WTC11 (cell line): ENCODE data around the gene ZNF672. TPM values are rescaled to one million over a fixed set of nuclear protein-coding genes. Genes with fewer than 3 reads are reported as not detected.
"Not testable (repeated sequence)": the region's sequence is repeated elsewhere in the genome, so short reads cannot be mapped to it uniquely, and the experiment has no call there.

Source experiments
- ATAC-seq: fragments of 200-7000 bp; cut with Tn5 transposase; 2 replicates; pipeline ENCODE4 v1.10.0; 2021; ENCODE audit warnings: mild to moderate bottlenecking, moderate library complexity
- CTCF ChIA-PET: fragments of 300-600 bp; sonication (Branson Sonifier 250); formaldehyde crosslinking; loops from one replicate; lab custom pipeline; 2021; ENCODE audit warnings: antibody characterized with exemption; lab: Charles Lee
- POLR2A ChIA-PET: fragments of 350-600 bp; sonication (Branson Sonifier 250); formaldehyde crosslinking; loops from one replicate; lab custom pipeline; 2021; ENCODE audit warnings: antibody characterized with exemption; lab: Charles Lee
- DNase-seq: peaks from one replicate; pipeline ENCODE4 v3.0.0; 2021; ENCODE audit warnings: low spot score
- H3K27ac Mint-ChIP-seq: 2 replicates; pipeline ENCODE4 v1.8.0; 2021; ENCODE audit warnings: mixed read lengths
- H3K27me3 Mint-ChIP-seq: 2 replicates; pipeline ENCODE4 v1.8.0; 2021; ENCODE audit warnings: low read depth, mild to moderate bottlenecking, moderate library complexity, mixed read lengths
- H3K36me3 Mint-ChIP-seq: 2 replicates; pipeline ENCODE4 v1.8.0; 2021; ENCODE audit warnings: mixed read lengths
- H3K4me1 Mint-ChIP-seq: 2 replicates; pipeline ENCODE4 v1.8.0; 2022; ENCODE audit warnings: mixed read lengths
- H3K4me3 Mint-ChIP-seq: 2 replicates; pipeline ENCODE4 v1.8.0; 2021; ENCODE audit warnings: mild to moderate bottlenecking, moderate library complexity, mixed read lengths
- H3K9me3 Mint-ChIP-seq: 2 replicates; pipeline ENCODE4 v1.8.0; 2021; ENCODE audit warnings: mixed read lengths
- ATF1 ChIP-seq: sonication (generic); formaldehyde crosslinking; IDR thresholded peaks from 2 replicates; pipeline ENCODE4 v1.8.1; 2023; ENCODE audit warnings: mild to moderate bottlenecking, moderate library complexity, missing genetic modification reagents
- CREB1 ChIP-seq: sonication (generic); formaldehyde crosslinking; IDR thresholded peaks from 2 replicates; pipeline ENCODE4 v1.8.0; 2023; ENCODE audit warnings: mild to moderate bottlenecking, missing genetic modification reagents
- CREM ChIP-seq: sonication (generic); formaldehyde crosslinking; IDR thresholded peaks from 2 replicates; pipeline ENCODE4 v1.8.1; 2022; ENCODE audit warnings: mild to moderate bottlenecking, missing genetic modification reagents, moderate library complexity
- GABPB1 ChIP-seq: sonication (generic); formaldehyde crosslinking; IDR thresholded peaks from 2 replicates; pipeline ENCODE4 v1.8.1; 2023; ENCODE audit warnings: mild to moderate bottlenecking, missing genetic modification reagents
- GTF2I ChIP-seq: fragments of 250-450 bp; sonication (Bioruptor Pico); conservative IDR thresholded peaks from 2 replicates; pipeline ENCODE4 v1.4.0; 2021; ENCODE audit warnings: mild to moderate bottlenecking
- JAZF1 ChIP-seq: fragments of 250-450 bp; sonication (Bioruptor Pico); IDR thresholded peaks from 2 replicates; pipeline ENCODE4 v1.9.0; 2021; ENCODE audit warnings: moderate library complexity, mild to moderate bottlenecking, inconsistent platforms
- JUN ChIP-seq: sonication (generic); formaldehyde crosslinking; IDR thresholded peaks from 2 replicates; pipeline ENCODE4 v1.8.0; 2023; ENCODE audit warnings: mild to moderate bottlenecking, missing genetic modification reagents
- NR1H2 ChIP-seq: sonication (generic); formaldehyde crosslinking; IDR thresholded peaks from 2 replicates; pipeline ENCODE4 v1.9.0; 2021; ENCODE audit warnings: mild to moderate bottlenecking, moderate library complexity, missing genetic modification reagents
- NR2C2 ChIP-seq: sonication (generic); formaldehyde crosslinking; IDR thresholded peaks from 2 replicates; pipeline ENCODE4 v1.8.0; 2022; ENCODE audit warnings: mild to moderate bottlenecking, missing genetic modification reagents
- SMAD4 ChIP-seq: sonication (generic); formaldehyde crosslinking; IDR thresholded peaks from 2 replicates; pipeline ENCODE4 v1.8.0; 2022; ENCODE audit warnings: mild to moderate bottlenecking, missing genetic modification reagents
- SOX15 ChIP-seq: fragments of 250-450 bp; sonication (Bioruptor Pico); IDR thresholded peaks from 2 replicates; pipeline ENCODE4 v1.9.0; 2021; ENCODE audit warnings: mild to moderate bottlenecking
- SP1 ChIP-seq: sonication (generic); formaldehyde crosslinking; conservative IDR thresholded peaks from 2 replicates; pipeline ENCODE4 v1.8.1; 2022; ENCODE audit warnings: missing genetic modification reagents
- TCF7 ChIP-seq: sonication (generic); formaldehyde crosslinking; IDR thresholded peaks from 2 replicates; pipeline ENCODE4 v1.8.0; 2022; ENCODE audit warnings: mild to moderate bottlenecking, low read depth, missing genetic modification reagents, moderate library complexity
- total RNA-seq: library from RNA; stranded (reverse); gene quantifications from 3 replicates; pipeline ENCODE4 v1.2.3, GENCODE V29; 2021
- TF ChIP-seq, protein P1 (sequence below): sonication (generic); formaldehyde crosslinking; IDR thresholded peaks from 2 replicates; pipeline ENCODE4 v1.8.0; 2022; ENCODE audit warnings: missing genetic modification reagents
- TF ChIP-seq, protein P2 (sequence below): sonication (generic); formaldehyde crosslinking; IDR thresholded peaks from 2 replicates; pipeline ENCODE4 v1.8.0; 2022; ENCODE audit warnings: mild to moderate bottlenecking, missing genetic modification reagents
- TF ChIP-seq, protein P3 (sequence below): fragments of 200-600 bp; IDR thresholded peaks from 2 replicates; pipeline ENCODE4 v1.8.0; 2022; ENCODE audit warnings: antibody characterized with exemption
- TF ChIP-seq, protein P4 (sequence below): fragments of 250-450 bp; sonication (Bioruptor Pico); IDR thresholded peaks from 2 replicates; pipeline ENCODE4 v2.1.2; 2022; ENCODE audit warnings: mild to moderate bottlenecking, moderate library complexity
- TF ChIP-seq, protein P5 (sequence below): sonication (generic); formaldehyde crosslinking; IDR thresholded peaks from 2 replicates; pipeline ENCODE4 v1.8.0; 2023; ENCODE audit warnings: missing genetic modification reagents
- TF ChIP-seq, protein P6 (sequence below): sonication (generic); formaldehyde crosslinking; IDR thresholded peaks from 2 replicates; pipeline ENCODE4 v1.8.1; 2023; ENCODE audit warnings: mild to moderate bottlenecking, moderate library complexity, missing genetic modification reagents

Gene ZNF672
- total RNA-seq, 1 experiment from 2014 or later, result 37.9 TPM

DNA sequence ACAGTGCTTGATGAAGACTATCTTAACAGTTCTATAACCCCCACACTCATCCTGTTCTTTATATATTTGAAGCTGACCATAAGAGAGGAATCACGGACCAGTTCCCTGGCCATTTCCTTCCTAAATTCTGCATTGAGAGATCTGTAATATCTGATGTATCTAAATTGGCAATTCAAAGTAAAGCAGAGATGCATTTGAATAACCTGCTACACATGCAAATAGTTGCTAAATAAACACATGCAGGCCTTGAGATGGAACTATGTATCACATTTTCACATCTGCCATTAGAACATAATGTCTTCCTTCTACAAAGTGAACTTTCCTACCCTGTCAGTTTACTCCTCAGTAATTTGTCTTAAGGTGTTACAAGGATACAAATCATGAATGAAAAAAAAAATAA lies 47.6 kb downstream of the ZNF672 start (continued):
- TF ChIP-seq, protein P1, sequence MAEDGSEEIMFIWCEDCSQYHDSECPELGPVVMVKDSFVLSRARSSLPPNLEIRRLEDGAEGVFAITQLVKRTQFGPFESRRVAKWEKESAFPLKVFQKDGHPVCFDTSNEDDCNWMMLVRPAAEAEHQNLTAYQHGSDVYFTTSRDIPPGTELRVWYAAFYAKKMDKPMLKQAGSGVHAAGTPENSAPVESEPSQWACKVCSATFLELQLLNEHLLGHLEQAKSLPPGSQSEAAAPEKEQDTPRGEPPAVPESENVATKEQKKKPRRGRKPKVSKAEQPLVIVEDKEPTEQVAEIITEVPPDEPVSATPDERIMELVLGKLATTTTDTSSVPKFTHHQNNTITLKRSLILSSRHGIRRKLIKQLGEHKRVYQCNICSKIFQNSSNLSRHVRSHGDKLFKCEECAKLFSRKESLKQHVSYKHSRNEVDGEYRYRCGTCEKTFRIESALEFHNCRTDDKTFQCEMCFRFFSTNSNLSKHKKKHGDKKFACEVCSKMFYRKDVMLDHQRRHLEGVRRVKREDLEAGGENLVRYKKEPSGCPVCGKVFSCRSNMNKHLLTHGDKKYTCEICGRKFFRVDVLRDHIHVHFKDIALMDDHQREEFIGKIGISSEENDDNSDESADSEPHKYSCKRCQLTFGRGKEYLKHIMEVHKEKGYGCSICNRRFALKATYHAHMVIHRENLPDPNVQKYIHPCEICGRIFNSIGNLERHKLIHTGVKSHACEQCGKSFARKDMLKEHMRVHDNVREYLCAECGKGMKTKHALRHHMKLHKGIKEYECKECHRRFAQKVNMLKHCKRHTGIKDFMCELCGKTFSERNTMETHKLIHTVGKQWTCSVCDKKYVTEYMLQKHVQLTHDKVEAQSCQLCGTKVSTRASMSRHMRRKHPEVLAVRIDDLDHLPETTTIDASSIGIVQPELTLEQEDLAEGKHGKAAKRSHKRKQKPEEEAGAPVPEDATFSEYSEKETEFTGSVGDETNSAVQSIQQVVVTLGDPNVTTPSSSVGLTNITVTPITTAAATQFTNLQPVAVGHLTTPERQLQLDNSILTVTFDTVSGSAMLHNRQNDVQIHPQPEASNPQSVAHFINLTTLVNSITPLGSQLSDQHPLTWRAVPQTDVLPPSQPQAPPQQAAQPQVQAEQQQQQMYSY (CRISPR knock-in tag), result no peak
- no peak for TF ChIP-seq ATF1 (CRISPR knock-in tag)
- TF ChIP-seq SOX15 (CRISPR knock-in tag), result no peak
- TF ChIP-seq CREM (CRISPR knock-in tag), result no peak
- no peak for TF ChIP-seq SMAD4 (CRISPR knock-in tag)
- TF ChIP-seq, protein P2, sequence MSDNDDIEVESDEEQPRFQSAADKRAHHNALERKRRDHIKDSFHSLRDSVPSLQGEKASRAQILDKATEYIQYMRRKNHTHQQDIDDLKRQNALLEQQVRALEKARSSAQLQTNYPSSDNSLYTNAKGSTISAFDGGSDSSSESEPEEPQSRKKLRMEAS (CRISPR knock-in tag), result no peak
- TF ChIP-seq, all 79 proteins: peak for 0

DNA sequence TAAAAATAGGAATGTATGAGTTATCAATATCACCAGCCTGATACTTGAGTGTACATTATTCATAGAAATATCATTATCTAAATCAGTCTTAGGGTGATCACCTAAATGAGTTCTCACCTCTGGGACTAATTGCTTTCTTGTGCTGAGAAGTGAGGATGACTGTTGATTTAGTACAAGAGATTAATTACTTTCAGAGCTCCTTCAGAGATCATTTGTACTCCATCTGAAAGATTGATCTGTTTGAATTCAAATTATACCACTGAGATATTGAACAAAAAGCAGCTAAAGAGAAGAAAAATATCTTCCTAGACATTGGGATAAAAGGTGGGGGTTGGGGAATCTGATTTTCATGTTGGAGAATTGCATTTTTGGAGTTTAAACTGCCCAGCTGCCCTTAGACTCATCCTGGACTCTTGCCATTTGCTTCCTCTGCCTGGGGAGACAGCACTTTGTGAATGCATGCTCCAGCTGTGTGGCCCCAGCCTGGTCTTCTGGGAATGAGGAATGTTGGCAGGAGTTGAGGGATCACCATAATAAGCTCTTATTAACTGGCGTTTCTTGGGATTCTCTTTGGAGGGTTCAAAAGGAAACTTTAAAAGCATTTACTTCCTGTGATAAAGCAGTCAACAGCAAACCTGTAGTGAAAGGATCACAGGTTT lies 48.3 kb downstream of the ZNF672 start:
- H3K27ac Mint-ChIP-seq, result peak overlapping the region; percentile 55; the same call in 1 of the 2 replicates

DNA sequence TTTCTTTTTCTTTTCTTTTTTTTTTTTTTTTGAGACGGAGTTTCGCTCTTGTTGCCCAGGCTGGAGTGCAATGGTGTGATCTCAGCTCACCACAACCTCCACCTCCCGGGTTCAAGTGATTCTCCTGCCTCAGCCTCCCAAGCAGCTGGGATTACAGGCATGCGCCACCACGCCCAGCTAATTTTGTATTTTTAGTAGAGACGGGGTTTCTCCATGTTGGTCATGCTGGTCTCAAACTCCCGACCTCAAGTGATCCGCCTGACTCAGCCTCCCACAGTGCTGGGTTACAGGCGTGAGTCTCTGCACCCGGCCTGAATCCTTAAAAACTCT lies 51.9 kb downstream of the ZNF672 start:
- H3K36me3 Mint-ChIP-seq, H3K9me3 Mint-ChIP-seq: not testable (repeated sequence)
- CTCF ChIA-PET, result interaction anchor here (1.1 kb wide), 1 partner anchor 52 kb away, joined by 3 read pairs; the partner anchor contains the start of gene ZNF672

More for the DNA sequence above, 48.3 kb downstream of the ZNF672 start:
- no peak for DNase-seq
- H3K36me3 Mint-ChIP-seq, result no peaks in the 10 kb centered on the region
- no peak overlapping the region for H3K4me3 Mint-ChIP-seq
- H3K27me3 Mint-ChIP-seq, result no peaks in the 10 kb centered on the region
- CTCF ChIA-PET, result interaction anchor here (0.9 to 1.6 kb wide), 6 partner anchors 10 to 74 kb away, joined by 3 to 6 read pairs (median 4); partner anchors contain the start of gene PGBD2
- H3K9me3 Mint-ChIP-seq, result no peaks in the 10 kb centered on the region
- ATAC-seq, result peak; percentile 83
- peaks cover 30% of the 10 kb centered on the region for H3K4me1 Mint-ChIP-seq
- no peak for TF ChIP-seq GABPB1 (CRISPR knock-in tag)
- TF ChIP-seq, all 79 proteins: peak for 0
- POLR2A ChIA-PET, result no interaction called here

DNA sequence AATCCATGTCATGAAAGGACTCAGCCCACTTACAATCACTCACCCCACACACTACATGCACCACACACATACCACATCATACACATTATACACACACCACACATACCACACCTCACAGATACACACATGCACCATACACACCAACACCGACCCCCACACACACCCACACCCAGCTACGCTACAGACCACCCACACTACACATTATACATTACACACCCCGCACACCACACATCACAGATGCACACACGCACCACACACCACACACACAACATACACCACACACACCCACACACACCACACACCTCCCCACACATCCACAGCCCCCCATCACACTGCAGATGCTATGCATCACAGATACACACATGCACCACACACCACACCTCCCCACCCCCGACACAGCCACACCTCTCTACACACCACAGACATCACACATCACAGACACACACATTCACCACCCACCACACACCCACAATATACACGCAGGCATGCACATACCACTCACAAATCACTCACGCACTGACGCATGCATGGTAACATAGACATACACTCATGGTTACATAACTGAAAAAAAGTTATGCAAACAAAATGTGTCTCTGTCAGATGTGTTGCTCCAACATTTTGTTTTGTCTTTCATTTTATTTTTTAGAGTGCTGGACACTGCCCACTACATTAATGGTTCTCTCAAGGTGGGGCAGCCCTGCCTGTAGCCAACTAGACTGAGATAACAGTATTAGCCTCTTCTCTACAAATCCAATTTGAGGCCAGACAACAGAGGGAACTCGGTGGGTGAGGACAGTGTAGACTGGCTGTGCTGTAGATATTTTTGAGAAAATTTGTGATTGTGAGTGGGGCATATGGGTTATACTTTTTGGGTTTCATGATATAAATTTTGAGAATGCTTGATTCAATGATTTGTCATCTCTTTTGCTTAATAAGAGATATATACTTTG lies 52.8 kb downstream of the ZNF672 start:
- Mint-ChIP-seq H3K4me1 (peaks cover 17% of the 10 kb centered on the region), H3K27ac (no peak overlapping the region), H3K36me3 (no peaks in the 10 kb centered on the region), H3K4me3 (no peak overlapping the region), H3K27me3 (peaks cover 9% of the 10 kb centered on the region), H3K9me3 (no peaks in the 10 kb centered on the region)
- ATAC-seq (no peak), DNase-seq (no peak)
- ChIA-PET POLR2A (no interaction called here), CTCF (interaction anchor here (1.1 kb wide), 1 partner anchor 53 kb away, joined by 3 read pairs; the partner anchor contains the start of gene ZNF672)
- TF ChIP-seq, protein P3, sequence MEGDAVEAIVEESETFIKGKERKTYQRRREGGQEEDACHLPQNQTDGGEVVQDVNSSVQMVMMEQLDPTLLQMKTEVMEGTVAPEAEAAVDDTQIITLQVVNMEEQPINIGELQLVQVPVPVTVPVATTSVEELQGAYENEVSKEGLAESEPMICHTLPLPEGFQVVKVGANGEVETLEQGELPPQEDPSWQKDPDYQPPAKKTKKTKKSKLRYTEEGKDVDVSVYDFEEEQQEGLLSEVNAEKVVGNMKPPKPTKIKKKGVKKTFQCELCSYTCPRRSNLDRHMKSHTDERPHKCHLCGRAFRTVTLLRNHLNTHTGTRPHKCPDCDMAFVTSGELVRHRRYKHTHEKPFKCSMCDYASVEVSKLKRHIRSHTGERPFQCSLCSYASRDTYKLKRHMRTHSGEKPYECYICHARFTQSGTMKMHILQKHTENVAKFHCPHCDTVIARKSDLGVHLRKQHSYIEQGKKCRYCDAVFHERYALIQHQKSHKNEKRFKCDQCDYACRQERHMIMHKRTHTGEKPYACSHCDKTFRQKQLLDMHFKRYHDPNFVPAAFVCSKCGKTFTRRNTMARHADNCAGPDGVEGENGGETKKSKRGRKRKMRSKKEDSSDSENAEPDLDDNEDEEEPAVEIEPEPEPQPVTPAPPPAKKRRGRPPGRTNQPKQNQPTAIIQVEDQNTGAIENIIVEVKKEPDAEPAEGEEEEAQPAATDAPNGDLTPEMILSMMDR, result no peak
- TF ChIP-seq, protein P4, sequence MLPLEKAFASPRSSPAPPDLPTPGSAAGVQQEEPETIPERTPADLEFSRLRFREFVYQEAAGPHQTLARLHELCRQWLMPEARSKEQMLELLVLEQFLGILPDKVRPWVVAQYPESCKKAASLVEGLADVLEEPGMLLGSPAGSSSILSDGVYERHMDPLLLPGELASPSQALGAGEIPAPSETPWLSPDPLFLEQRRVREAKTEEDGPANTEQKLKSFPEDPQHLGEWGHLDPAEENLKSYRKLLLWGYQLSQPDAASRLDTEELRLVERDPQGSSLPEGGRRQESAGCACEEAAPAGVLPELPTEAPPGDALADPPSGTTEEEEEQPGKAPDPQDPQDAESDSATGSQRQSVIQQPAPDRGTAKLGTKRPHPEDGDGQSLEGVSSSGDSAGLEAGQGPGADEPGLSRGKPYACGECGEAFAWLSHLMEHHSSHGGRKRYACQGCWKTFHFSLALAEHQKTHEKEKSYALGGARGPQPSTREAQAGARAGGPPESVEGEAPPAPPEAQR, result no peak
- TF ChIP-seq, protein P5, sequence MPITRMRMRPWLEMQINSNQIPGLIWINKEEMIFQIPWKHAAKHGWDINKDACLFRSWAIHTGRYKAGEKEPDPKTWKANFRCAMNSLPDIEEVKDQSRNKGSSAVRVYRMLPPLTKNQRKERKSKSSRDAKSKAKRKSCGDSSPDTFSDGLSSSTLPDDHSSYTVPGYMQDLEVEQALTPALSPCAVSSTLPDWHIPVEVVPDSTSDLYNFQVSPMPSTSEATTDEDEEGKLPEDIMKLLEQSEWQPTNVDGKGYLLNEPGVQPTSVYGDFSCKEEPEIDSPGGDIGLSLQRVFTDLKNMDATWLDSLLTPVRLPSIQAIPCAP (CRISPR knock-in tag), result no peak
- TF ChIP-seq TCF7 (CRISPR knock-in tag), result no peak
- TF ChIP-seq SP1 (CRISPR knock-in tag), result no peak
- TF ChIP-seq GTF2I (CRISPR knock-in tag), result no peak
- no peak for TF ChIP-seq JUN (CRISPR knock-in tag)
- no peak for TF ChIP-seq NR2C2 (CRISPR knock-in tag)
- no peak for TF ChIP-seq NR1H2 (CRISPR knock-in tag)
- TF ChIP-seq CREB1 (CRISPR knock-in tag), result no peak
- TF ChIP-seq, protein P6, sequence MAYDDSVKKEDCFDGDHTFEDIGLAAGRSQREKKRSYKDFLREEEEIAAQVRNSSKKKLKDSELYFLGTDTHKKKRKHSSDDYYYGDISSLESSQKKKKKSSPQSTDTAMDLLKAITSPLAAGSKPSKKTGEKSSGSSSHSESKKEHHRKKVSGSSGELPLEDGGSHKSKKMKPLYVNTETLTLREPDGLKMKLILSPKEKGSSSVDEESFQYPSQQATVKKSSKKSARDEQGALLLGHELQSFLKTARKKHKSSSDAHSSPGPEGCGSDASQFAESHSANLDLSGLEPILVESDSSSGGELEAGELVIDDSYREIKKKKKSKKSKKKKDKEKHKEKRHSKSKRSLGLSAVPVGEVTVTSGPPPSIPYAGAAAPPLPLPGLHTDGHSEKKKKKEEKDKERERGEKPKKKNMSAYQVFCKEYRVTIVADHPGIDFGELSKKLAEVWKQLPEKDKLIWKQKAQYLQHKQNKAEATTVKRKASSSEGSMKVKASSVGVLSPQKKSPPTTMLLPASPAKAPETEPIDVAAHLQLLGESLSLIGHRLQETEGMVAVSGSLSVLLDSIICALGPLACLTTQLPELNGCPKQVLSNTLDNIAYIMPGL (CRISPR knock-in tag), result no peak
- no peak for TF ChIP-seq JAZF1 (CRISPR knock-in tag)

More for the DNA sequence above, 51.9 kb downstream of the ZNF672 start:
- not testable (repeated sequence) for ATAC-seq, DNase-seq, H3K4me3 Mint-ChIP-seq, H3K27me3 Mint-ChIP-seq, H3K27ac Mint-ChIP-seq
- POLR2A ChIA-PET, result interaction anchor here (0.7 kb wide), 1 partner anchor 52 kb away, joined by 4 read pairs; the partner anchor contains the start of gene ZNF672
- H3K4me1 Mint-ChIP-seq, result peaks cover 26% of the 10 kb centered on the region
